ENCODE data around the gene CTSH.
A peak's percentile ranks its signal among the peaks of the same experiment; 100 is the strongest.

The CTSH gene, protein sequence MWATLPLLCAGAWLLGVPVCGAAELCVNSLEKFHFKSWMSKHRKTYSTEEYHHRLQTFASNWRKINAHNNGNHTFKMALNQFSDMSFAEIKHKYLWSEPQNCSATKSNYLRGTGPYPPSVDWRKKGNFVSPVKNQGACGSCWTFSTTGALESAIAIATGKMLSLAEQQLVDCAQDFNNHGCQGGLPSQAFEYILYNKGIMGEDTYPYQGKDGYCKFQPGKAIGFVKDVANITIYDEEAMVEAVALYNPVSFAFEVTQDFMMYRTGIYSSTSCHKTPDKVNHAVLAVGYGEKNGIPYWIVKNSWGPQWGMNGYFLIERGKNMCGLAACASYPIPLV

DNA sequence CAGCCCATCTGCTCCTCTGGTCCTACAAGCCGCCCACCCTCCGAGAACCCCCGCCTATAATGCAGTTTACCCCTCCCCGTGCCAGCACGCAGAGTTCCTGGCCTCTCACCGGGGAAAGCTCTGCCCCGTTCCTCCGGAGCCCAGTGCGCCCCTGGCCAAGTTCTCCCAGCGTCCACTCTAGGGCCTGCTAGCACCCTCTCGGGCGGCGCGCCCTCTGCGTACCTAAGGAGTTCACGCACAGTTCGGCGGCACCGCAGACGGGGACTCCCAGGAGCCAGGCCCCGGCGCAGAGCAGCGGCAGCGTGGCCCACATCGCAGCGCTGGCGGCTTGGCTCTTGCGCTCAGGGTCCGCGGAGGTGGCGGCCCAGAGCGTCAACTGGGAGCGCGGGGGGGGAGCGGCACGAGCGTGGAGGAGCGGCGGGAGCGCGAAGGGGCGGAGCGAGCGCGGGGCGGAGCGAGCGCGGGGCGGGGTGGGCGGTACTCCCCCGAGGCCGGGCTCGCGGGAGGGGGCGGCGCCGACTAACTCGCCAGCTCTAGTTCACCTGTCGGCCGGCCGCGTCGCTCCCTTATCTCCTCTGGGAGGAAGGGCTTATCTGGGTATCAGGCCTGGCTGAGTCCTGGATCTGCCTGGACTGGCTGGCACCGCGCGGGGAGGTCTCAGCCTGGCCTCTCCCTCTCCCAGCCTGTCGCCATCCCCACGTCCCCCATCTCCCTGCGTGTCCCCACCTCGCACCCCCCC, at the start of gene CTSH:
CTSH (minus strand) TSS at position 378 of the 739 bp plus-strand sequence; CDS start at position 313, 65 bp downstream.
- peak; percentile 59 for DNase-seq

DNA sequence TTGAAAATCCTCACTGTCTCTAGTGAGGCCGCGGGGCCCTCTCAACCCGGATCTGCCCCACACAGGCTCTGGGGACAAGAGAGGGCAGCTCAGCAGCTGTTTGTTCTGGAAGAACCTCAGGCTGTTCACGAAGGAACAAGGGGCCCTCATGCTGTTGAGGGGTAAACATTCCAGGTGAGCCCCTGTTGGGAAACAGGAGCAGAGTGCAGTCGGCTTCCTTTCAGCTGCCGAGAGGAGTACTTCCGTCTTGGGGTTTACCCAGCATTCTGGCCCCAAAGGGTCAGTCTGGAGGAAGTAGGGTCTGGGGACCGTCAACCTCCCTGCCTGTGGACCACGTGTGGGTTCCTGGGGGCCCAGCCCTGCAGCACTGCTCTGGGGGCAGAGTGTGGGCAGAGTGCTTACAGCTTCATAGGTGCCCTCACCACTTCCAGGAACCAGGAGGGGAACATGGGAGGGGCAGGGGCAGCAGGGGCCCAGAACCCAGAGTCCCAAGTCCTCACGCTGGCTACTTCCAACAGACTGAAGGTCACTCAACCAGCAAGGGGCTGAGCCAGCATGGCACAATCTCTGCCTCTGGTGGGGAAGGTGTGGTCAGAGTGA, 49.2 kb upstream of the CTSH start:
- no peak for DNase-seq

DNA sequence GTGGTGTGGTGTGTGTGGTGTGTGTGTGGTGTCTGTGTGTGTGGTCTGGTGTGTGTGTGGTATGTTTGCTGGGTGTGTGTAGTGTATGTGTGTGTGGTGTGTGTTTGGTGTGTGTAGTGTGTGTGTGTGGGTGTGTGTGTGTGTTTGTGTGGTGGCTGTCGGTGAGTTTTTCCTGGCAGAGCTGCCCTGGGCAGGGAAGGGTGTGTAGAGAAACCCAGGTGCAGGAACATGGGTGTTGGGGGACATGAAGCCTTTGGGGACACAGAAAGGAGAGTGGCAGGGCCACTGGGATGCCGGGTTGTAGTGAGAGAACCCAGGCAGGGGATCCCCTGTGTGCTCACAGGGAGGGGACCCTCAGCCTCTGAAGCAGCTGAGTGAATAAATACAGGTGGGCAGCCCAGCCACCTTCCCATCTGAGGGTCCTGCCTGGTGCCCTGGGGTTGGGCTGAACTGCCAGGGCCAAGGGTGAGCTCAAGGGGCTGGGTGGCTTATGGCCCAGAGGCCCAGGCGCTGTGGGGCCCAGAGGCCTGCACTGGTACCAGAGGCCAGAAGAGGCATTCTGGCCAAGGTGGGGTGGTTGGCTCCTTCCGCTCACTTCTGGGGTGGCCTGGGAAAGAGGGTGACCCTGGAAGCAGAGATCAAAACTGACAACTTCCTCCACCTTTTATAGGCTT, 48.5 kb upstream of the CTSH start:
- DNase-seq: no peak

DNA sequence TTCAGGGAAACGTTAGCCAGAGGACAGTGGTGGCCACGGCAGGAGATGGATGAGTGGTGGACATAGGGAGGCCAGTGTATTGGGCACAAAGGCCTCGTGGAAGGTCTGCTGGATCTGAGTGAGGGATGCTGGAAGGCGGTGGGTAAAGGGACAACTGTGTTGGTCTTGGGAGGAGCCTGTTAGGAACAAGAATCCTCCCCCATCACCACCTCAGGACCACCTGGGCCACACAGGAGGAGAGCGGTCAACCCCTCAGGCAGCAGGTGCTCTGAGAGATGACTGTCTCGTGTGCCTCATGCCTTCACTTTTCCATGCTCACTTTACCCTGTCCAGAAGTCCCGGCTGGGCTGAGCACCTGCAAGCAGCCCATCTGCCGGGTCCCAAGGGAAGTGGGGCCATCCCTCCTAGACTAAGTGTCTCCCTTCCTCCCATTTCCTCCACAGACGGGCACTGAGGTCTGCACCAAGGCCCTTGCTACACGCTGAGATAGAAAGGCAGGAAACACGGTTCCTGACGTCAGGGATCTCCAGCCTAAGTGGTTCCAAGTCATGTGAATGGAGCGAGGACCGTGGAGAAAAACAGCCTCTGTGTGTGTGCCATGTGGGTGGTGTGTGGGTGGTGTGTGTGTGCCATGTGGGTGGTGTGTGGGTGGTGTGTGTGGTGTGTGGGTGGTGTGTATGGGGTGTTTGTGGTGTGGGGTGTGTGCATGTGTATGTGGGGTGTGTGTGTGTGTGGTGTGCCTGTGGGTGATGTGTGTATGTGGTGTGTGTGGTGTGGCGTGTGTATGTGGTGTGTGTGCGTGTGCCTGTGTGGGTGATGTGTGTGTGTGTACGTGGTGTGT, 47.8 kb upstream of the CTSH start:
- no peak for DNase-seq

DNA sequence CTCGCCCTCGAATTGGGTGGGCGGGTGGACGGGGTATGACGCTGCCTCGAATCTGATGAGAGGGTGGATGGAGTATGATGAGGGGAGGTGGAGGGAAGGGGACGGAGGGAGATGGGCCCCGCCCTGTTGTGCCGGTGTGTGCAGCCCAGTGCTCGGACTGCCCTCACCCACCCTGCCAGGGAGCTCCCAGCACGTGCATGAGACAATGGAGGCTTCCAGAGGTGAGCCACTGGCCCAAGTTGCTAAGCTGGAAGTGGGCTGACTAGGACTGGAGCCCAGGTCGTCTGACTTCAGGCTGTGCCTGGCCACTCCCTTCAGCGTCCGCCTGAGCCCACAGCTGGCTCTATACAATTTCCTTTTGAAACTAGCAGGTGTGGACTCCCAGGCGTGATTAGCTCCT, 47.0 kb upstream of the CTSH start:
- no peak for DNase-seq

DNA sequence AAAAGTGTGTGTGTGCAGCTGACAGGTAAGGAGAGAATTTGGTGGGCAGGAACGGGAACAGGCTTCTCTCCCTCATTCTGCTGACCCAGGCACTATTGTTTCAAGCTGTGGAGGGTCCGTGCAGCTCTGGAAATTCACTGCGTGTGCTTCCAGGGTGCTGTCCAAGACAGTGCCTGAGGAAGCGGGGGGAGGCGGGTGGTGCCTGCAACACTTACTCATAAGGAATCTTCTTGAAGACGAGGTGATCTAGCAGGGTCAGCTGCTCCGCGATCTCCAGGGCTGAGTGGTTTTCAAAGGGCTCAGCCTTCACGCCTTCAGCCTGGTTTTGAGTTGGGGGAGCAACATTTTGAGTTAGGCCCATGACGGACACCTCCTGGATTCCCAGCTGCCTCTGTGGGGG, 46.6 kb upstream of the CTSH start:
- DNase-seq: no peak

DNA sequence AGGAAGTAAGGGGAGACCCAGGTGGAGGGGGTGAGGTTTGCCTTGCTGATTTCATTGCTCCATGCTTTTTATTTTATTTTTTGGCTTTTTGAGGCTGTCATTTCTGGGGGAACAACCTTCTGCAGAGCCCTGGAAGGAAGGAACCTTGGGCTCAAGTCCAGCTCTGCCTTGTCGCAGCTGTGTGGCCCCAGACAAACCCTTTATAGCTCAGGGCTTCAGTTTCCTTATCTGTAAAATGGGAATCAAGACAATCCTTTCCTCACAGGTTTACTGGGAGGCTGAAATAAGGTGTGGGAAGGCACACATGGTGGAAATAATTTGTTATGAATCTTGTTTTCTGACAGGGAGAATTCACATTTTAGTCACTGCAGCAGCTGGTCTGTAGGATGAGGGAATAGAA, 45.4 kb upstream of the CTSH start:
- DNase-seq: no peak

DNA sequence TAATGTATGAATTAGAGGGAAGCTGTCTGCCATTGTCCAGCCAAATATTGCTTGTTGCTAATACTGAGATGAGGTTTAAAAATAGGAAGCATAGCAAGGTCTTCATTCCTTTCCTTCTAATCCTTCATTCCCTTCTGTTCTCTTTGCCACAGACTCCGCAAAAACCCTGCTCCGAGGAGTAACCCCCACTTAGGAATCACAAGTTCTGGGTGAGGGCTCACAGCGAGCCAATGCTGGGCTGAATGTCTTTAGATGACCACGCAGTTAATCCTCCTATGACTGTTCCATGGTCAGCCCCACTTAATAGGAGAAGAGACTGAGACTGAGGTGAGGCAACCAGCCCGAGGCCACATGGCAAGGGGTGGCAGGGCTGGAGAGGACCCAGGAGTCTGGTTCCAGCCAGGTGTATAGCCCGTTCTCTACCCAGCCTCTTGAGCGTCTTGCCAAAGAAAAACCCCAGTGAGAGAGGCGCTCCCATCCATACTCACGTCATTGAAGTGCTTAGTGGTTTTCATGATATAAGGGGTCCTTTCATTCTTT, 44.9 kb upstream of the CTSH start:
- no peak for DNase-seq

DNA sequence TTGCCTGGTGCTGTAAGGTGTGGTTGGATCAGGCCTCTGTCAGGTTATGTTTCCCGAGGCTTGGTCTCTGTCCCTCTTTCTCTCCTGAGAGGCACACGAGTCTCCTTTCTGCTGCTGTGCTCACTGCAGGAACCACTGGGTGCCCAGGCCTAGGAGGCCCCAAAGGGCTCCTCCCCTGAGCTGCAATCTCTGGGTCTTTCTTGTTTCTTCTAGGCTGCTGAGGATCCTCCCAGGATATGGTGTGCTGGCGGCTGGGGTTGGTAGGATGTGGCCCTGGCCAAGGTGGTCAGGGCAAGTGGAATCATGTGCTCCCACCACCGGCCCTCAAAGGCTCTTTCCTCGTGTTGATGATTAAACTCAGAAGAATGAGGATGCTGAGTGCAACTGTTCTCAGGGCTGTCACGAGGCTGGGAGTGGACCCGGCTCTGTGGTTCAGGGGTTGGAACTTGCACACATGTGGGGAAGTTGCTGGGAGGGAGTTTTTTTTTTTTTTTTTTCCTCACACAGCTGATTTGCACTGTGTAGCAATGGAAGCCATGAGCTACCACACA, 43.6 kb upstream of the CTSH start:
- DNase-seq: no peak

DNA sequence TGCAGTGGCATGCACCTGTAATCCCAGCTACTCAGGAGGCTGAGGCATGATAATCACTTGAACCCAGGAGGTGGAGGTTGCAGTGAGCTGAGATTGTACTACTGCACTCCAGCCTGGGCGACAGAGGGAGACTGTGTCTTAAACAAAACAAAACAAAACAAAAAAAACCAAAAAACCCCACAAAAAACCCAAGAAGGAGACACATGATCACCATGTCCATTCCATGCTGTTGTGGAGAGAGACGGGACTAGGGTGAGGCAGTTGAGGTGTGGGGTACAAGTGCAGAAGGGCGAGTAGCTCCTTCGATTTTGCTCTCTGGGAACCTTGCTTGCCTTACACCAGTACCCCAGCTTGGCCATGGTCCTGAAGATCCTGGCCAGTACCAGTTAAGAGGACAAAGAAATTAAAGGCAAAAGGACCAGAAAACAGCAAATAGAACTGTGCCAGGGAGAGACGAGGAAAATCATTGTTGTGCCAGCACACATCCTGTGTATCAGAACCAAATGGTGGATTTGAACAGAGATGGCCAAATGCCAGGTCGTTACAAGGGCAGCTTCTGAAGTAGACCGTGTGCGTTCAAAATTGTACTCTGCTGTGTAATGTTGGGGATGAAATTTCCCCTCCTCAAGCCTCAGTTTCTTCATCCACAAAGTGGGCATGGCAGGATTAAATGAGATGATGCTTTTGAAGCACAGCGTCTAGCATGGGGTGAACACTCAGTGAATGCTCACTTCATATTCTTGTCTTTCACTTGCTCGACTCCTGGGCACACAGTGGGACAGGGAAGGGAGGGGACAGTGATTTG, 42.9 kb upstream of the CTSH start:
- no peak for DNase-seq

DNA sequence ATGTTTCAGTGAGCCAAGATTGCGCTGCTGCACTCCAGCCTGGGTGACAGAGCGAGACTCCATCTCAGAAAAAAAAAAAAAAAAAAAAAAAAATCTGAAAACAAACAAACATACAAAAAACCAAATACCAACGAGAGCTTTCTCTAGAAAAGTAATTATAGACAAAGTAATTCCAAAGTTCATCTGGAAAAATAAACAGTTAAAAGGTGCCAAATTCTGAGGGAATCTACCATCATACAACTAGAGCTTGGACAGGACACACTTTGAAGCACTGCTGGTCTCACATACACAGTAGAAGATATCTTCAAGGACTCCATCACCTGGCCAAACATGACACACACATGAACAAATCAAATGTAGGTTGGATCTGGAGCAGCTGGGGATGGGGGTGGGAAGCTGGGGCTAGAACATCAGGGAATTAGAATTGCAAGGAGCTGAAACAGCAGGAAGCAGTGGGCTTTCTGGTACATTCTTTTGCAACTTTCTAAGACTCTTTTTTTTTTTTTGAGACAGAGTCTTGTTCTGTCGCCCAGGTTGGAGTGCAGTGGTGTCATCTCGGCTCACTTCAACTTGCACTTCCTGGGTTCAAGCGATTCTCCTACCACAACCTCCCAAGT, 41.1 kb upstream of the CTSH start:
- no peak for DNase-seq

DNA sequence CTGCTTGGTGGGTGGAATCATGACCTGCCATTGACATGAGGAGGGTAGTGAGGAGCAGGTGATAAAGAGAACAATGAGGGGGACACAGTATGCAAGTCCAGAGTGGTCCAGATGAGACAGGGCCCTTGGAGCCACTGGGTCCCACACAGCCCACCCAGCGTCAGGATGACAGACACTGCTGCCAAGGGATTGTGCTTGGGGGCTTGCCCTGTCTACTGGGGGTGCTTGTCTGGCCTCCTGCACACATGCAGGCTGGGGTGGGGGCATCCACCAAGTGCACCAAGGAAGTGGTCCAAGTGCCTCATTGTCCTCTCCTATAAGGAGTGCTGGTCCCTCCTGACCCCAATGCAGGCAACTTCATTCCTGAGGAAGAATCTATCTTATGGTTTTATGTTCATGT, 39.2 kb upstream of the CTSH start:
- no peak for DNase-seq

DNA sequence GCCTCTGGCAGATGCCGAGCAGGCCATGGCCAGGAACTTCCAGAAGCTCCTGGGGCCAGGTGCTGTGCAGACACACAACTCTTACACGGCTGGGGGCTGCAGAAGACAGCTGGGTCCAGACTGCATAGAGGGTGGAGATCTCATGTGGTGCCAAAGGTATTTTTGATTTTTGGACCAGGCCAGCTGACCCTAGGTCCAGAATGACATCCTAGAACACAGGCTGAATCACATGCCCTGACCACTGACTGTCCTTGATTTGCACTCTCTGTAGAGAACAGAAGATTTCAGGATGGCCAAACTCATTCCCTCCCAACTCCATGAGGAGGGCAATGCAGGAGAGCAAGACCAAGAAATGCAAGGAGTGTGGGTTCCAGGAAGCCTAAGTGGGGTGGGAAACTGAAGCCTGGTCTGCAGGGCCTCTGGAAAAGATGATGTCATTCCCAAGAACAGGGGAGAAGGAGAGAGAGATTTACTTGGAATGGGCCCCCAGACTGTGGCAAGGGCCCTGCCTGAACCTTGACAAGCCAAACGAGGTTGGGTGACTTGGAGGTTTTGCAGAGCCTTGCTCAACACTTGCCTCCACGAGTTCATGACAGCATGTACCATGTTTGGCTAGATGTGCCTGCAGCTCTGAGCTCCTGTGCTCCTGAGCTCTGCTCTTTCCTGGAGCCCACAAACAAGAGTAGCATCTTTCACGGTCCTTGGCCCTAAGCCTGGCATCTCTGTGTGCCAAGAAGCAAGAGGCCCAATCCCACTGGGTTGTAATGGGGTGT, 38.5 kb upstream of the CTSH start:
- DNase-seq: no peak

DNA sequence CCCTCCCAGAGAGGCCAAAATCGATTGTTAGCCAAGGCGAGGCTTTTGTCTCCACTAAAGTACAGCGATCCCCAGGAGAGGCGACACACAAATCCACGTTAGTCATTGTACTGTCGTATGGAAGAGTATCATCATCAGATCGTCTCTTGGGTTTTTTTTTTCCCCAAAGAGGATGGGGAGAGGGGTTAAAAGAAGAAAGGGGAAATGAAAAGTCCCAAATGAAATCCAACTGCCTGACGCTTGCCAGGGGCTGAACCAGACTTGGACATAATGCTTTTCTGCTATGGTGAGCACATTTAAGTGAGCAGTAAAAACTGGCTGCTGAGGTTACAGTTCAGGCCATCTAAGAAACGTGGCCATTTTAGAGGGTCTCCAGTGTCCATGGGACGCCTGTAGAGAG, 37.9 kb upstream of the CTSH start:
- DNase-seq: no peak

DNA sequence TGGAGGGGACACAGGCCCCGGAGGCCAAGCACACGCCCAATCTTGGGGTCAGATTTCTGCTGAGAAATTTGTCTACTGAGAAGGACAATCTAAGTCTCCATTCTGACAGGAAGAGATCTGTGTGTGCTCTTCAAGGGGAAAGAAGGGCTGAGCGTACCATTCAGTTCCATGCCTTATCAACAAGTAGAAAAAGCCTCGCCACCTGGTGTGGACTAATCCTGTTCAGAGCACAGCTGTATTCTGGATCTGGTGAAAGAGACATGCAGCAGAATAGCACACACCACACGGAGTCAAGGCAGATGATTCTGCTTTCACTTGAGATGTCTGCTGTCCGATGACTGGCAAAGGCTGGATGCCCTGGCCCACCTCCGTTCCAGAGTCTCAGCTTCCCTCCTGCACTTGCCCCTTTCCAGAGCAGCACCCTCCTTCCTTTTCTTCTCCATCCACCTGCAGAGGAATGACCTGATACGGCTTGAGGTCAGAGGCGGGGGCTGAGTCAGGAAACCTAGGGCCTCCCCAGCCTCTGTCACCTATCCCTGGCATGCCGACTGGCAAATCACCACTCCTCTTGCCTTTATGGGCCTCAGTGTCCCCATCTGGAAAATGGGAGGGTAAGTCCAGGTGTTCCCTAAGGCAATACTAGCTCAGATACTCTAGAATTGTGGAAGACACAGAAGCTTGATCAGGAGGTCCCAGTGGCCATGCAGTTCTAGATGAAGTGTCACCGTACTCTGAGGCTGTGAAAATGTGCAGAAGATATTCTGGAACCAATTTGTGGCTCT, 36.9 kb upstream of the CTSH start:
- no peak for DNase-seq

DNA sequence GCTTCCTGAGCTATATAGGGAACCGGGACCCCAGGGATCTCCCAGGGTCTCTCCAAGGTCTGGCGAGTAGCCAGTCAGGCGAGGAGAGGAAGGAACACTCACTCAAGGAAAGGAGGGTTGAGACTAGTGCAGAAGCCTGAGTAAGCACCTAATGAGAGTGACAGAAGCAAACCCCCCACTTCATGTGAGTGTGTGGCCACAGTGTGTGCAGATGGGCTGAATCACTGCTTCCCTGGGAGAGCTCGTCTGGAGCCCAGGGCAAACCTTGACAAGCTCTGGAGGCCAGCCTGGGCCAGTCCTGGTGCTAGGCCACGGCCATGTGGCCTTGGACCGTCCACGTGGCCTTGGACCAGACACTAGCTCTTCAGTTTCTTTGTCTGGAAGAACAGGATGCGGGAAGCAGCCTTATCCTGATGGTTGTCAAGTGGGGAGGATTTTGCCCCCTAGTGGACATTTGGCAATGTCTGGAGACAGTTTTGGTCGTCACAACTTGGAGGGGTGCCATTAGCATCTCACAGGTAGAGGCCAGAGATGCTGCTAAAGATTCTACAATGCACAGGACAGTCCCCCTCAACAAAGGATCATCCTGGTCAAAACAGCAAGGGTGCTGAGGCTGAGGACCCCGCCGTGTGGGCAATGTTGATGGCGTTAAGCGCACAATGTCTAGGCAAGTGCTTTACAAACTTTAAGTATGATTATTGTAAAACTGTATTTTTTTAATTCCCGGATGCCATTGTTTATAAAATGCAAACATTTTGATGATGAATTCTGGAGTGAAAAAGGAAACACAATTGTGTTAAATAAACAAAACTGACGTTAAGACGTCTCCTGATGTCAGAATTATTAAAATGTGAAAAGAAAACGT, 34.8 kb upstream of the CTSH start:
- no peak for DNase-seq

DNA sequence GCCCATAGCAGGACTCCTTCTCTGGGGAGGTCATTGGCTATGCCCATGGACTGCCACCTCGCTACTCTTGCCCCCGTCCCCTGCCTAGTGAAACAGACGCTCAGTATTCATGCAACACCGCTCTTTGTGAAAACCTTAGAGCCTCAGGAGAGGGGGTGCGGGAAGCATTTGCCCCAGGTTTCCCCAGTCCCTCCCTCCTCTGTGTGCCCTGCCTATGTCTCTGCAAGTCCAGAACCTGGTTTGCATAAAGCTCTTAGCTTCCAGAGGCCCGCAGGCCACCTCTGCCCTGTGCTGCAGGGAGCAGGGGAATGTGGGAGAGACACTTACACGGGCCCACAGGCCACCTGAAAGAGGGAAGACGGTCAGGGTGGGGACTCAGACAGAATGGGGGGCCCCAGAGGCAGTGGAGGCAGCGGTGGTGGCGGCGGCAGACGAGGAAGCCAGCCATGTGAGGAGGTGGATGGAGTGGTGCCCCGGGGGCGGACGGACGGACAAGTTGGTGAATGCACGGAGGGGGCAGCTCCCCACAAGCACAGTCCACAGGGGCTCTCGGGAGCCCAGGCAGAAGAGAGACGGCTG, 33.8 kb upstream of the CTSH start:
- DNase-seq: no peak
